H9 (cell line): ENCODE measurements around the gene SPEF2. TPM values are rescaled to one million over a fixed set of nuclear protein-coding genes. Genes with fewer than 3 reads are reported as not detected.

ENCODE experiments used
- DNase-seq: peaks from one replicate; pipeline ENCODE4 v3.0.0-alpha.2; 2017
- H2AFZ ChIP-seq: one replicate; pipeline ENCODE4 v1.6.1; 2013; ENCODE audit warnings: mild to moderate bottlenecking, low read length, control low read depth, moderate library complexity
- H2AK5ac ChIP-seq: 2 replicates; pipeline ENCODE4 v1.6.1; 2013; ENCODE audit warnings: low read length, control low read depth, mixed read lengths; ENCODE audit not compliant: insufficient read length
- H2BK120ac ChIP-seq: one replicate; pipeline ENCODE4 v1.6.1; 2013; ENCODE audit warnings: low read depth, mild to moderate bottlenecking, low read length, control low read depth, inconsistent platforms; ENCODE audit not compliant: poor library complexity, severe bottlenecking
- H2BK12ac ChIP-seq: 2 replicates; pipeline ENCODE4 v1.6.1; 2013; ENCODE audit warnings: low read length, control low read depth, mixed read lengths, low read depth; ENCODE audit not compliant: insufficient read length
- H2BK15ac ChIP-seq: 2 replicates; pipeline ENCODE4 v1.6.1; 2013; ENCODE audit warnings: low read depth, low read length, control low read depth
- H2BK20ac ChIP-seq: one replicate; pipeline ENCODE4 v1.6.1; 2013; ENCODE audit warnings: low read depth, mild to moderate bottlenecking, low read length, control low read depth, inconsistent platforms; ENCODE audit not compliant: poor library complexity, severe bottlenecking
- H2BK5ac ChIP-seq: 2 replicates; pipeline ENCODE4 v1.6.1; 2013; ENCODE audit warnings: low read length, control low read depth, mixed read lengths; ENCODE audit not compliant: insufficient read length
- H3K14ac ChIP-seq: 2 replicates; pipeline ENCODE4 v1.6.1; 2013; ENCODE audit warnings: low read length, control low read depth; ENCODE audit not compliant: insufficient read depth
- H3K18ac ChIP-seq: 2 replicates; pipeline ENCODE4 v1.6.1; 2013; ENCODE audit warnings: low read depth, mild to moderate bottlenecking, mixed read lengths, low read length, control low read depth; ENCODE audit not compliant: insufficient read length
- H3K23ac ChIP-seq: 2 replicates; pipeline ENCODE4 v1.6.1; 2013; ENCODE audit warnings: low read length, control low read depth, mixed read lengths, low read depth; ENCODE audit not compliant: insufficient read length
- H3K23me2 ChIP-seq: 2 replicates; pipeline ENCODE4 v1.6.1; 2013; ENCODE audit warnings: low read depth, mild to moderate bottlenecking, mixed read lengths, low read length, control low read depth; ENCODE audit not compliant: insufficient read length, poor library complexity, severe bottlenecking
- H3K27ac ChIP-seq: 2 replicates; pipeline ENCODE4 v1.5.1; 2013; ENCODE audit warnings: low read length, control low read depth, mixed read lengths, low read depth; ENCODE audit not compliant: insufficient read length
- H3K27me3 ChIP-seq: 2 replicates; pipeline ENCODE4 v1.6.1; 2013; ENCODE audit warnings: low read length, control low read depth, inconsistent platforms; ENCODE audit not compliant: insufficient read depth
- H3K4ac ChIP-seq: 2 replicates; pipeline ENCODE4 v1.6.1; 2013; ENCODE audit warnings: low read depth, mild to moderate bottlenecking, control low read depth, inconsistent platforms, low read length, moderate library complexity
- H3K4me1 ChIP-seq: 2 replicates; pipeline ENCODE4 v1.6.1; 2013; ENCODE audit warnings: low read length, control low read depth, inconsistent platforms; ENCODE audit not compliant: insufficient read depth
- H3K4me2 ChIP-seq: 2 replicates; pipeline ENCODE4 v1.6.1; 2013; ENCODE audit warnings: low read length, control low read depth, mixed read lengths; ENCODE audit not compliant: insufficient read length, insufficient read depth
- H3K56ac ChIP-seq: 2 replicates; pipeline ENCODE4 v1.6.1; 2013; ENCODE audit warnings: low read depth, mild to moderate bottlenecking, mixed read lengths, low read length, control low read depth; ENCODE audit not compliant: insufficient read length
- H3K79me1 ChIP-seq: 2 replicates; pipeline ENCODE4 v1.6.1; 2013; ENCODE audit warnings: low read depth, mild to moderate bottlenecking, moderate library complexity, low read length, control low read depth, inconsistent platforms; ENCODE audit not compliant: insufficient read depth, poor library complexity, severe bottlenecking
- H3K79me2 ChIP-seq: 2 replicates; pipeline ENCODE4 v1.6.1; 2013; ENCODE audit warnings: low read length, control low read depth, inconsistent platforms; ENCODE audit not compliant: insufficient read depth
- H3K9ac ChIP-seq: 2 replicates; pipeline ENCODE4 v1.6.1; 2013; ENCODE audit warnings: low read length, control low read depth, mixed read lengths; ENCODE audit not compliant: insufficient read length; ENCODE audit errors: extremely low read depth
- H3K9me3 ChIP-seq: one replicate; pipeline ENCODE4 v1.6.1; 2013; ENCODE audit warnings: low read depth, low read length, inconsistent platforms; ENCODE audit not compliant: control insufficient read depth
- H3T11ph ChIP-seq: one replicate; pipeline ENCODE4 v1.6.1; 2013; ENCODE audit warnings: mild to moderate bottlenecking, low read length, control low read depth, inconsistent platforms
- H4K20me1 ChIP-seq: one replicate; pipeline ENCODE4 v1.6.1; 2013; ENCODE audit not compliant: control insufficient read depth, insufficient read length, insufficient read depth
- H4K5ac ChIP-seq: 2 replicates; pipeline ENCODE4 v1.6.1; 2013; ENCODE audit warnings: low read depth, mild to moderate bottlenecking, mixed read lengths, low read length, control low read depth; ENCODE audit not compliant: insufficient read length
- H4K8ac ChIP-seq: replicated peaks from 2 replicates; pipeline ENCODE4 v1.6.1; 2013; ENCODE audit warnings: low read length, control low read depth, mixed read lengths, low read depth; ENCODE audit not compliant: insufficient read length
- H4K91ac ChIP-seq: 2 replicates; pipeline ENCODE4 v1.6.1; 2013; ENCODE audit warnings: low read depth, mild to moderate bottlenecking, moderate library complexity, mixed read lengths, low read length, control low read depth; ENCODE audit not compliant: insufficient read length
- H3K27ac Mint-ChIP-seq, 3 experiments: 2 replicates in 2 of 3; 3 replicates in 1 of 3; pipeline ENCODE4 v1.8.0; 2020 to 2021; ENCODE audit warnings: mixed read lengths in 3 of 3, mild to moderate bottlenecking in 1 of 3, moderate library complexity in 1 of 3
- H3K27me3 Mint-ChIP-seq: 2 replicates; pipeline ENCODE4 v1.8.0; 2021; ENCODE audit warnings: low read depth, mild to moderate bottlenecking, moderate library complexity, mixed read lengths
- H3K36me3 Mint-ChIP-seq, 3 experiments: 2 replicates in 2 of 3; 3 replicates in 1 of 3; pipeline ENCODE4 v1.8.0; 2020 to 2021; ENCODE audit warnings: low read depth in 3 of 3, mixed read lengths in 3 of 3; ENCODE audit not compliant: insufficient read depth in 1 of 3
- H3K4me1 Mint-ChIP-seq, 2 experiments: 2 replicates each; pipeline ENCODE4 v1.8.0; 2020; ENCODE audit warnings: mixed read lengths in 2 of 2
- H3K4me3 Mint-ChIP-seq, 2 experiments: 2 replicates in 1 of 2; 3 replicates in 1 of 2; pipeline ENCODE4 v1.8.0; 2020 to 2021; ENCODE audit warnings: mild to moderate bottlenecking in 2 of 2, mixed read lengths in 2 of 2, moderate library complexity in 1 of 2
- H3K9me3 Mint-ChIP-seq, 2 experiments: 2 replicates in 1 of 2; 3 replicates in 1 of 2; pipeline ENCODE4 v1.8.0; 2020; ENCODE audit warnings: mild to moderate bottlenecking in 2 of 2, mixed read lengths in 2 of 2, moderate library complexity in 1 of 2
- WGBS: extraction: QIAGEN DNeasy Blood & Tissue Kit; methylation state at CpG from one replicate; pipeline ENCODE4 v1.1.7; 2013; ENCODE audit warnings: missing lambda C conversion rate, low lambda C conversion rate, mixed read lengths; ENCODE audit not compliant: insufficient read length; ENCODE audit errors: extremely low coverage; 5-methylcytosine and 5-hydroxymethylcytosine counted together
- total RNA-seq: library from RNA; stranded (reverse); gene quantifications from 2 replicates; pipeline ENCODE4 v1.2.1, GENCODE V29; 2021
- TF ChIP-seq, protein P1 (sequence below): fragments of 200-600 bp; sonication (generic); conservative IDR thresholded peaks from 3 replicates; pipeline ENCODE4 v1.8.0; 2021; ENCODE audit warnings: antibody characterized with exemption, mild to moderate bottlenecking

The SPEF2 gene
- total RNA-seq, 1 experiment from 2014 or later: 1.0 TPM

DNA sequence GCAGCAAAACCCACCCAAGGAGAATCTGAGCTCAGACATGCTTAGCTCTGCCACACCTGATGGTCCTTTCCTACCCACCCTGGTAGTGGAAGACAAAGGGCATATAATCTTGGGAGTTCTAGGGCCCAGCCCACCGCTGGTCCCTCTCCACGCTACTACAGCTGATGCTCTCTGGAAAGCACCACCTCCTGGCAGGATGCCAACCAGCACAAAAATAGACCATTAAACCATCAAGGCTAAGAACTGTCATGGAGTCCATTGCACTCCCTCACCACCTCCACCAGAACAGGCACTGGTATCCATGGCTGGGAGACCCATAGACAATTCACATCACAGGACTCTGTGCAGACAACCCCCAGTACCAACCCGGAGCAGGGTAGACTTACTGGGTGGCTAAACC, 128.0 kb downstream of the SPEF2 start:
- Mint-ChIP-seq H3K36me3 (no peaks in the 10 kb centered on the region; a peak in 1 of 7 replicates), H3K27ac (no peak overlapping the region; a peak in 1 of 7 replicates)

More for the DNA sequence above, 128.0 kb downstream of the SPEF2 start:
- Histone ChIP-seq H4K5ac (no peak overlapping the region), H2BK5ac (no peak overlapping the region), H4K91ac (no peak overlapping the region), H4K20me1 (no peaks in the 10 kb centered on the region), H3K9me3 (no peaks in the 10 kb centered on the region), H3K27ac (no peak overlapping the region), H2BK20ac (no peak overlapping the region), H3K23me2 (no peaks in the 10 kb centered on the region), H3K14ac (no peak overlapping the region), H3K56ac (no peak overlapping the region), H2AK5ac (no peak overlapping the region), H3K18ac (no peak overlapping the region), H2BK15ac (no peak overlapping the region), H3K27me3 (peaks cover 2% of the 10 kb centered on the region; the same call in 1 of the 2 replicates), H3K4me2 (no peak overlapping the region), H2BK12ac (no peak overlapping the region), H2BK120ac (no peak overlapping the region), H3T11ph (no peak overlapping the region), H3K23ac (no peak overlapping the region), H3K79me1 (no peaks in the 10 kb centered on the region), H2AFZ (no peak overlapping the region), H3K79me2 (no peaks in the 10 kb centered on the region), H3K4ac (no peak overlapping the region), H3K4me1 (no peaks in the 10 kb centered on the region), H3K9ac (no peak overlapping the region), H4K8ac (no peak overlapping the region)
- no peak for DNase-seq
- WGBS: no CpG with 5 or more reads among the region's 3 CpGs
- Mint-ChIP-seq H3K4me3 (no peak overlapping the region), H3K4me1 (peaks cover 12 to 14% of the 10 kb centered on the region in 2 experiments), H3K27me3 (peaks cover 94% of the 10 kb centered on the region), H3K9me3 (peaks cover 0 to 3% of the 10 kb centered on the region in 2 experiments; a peak in 2 of 5 replicates)
- TF ChIP-seq, protein P1, sequence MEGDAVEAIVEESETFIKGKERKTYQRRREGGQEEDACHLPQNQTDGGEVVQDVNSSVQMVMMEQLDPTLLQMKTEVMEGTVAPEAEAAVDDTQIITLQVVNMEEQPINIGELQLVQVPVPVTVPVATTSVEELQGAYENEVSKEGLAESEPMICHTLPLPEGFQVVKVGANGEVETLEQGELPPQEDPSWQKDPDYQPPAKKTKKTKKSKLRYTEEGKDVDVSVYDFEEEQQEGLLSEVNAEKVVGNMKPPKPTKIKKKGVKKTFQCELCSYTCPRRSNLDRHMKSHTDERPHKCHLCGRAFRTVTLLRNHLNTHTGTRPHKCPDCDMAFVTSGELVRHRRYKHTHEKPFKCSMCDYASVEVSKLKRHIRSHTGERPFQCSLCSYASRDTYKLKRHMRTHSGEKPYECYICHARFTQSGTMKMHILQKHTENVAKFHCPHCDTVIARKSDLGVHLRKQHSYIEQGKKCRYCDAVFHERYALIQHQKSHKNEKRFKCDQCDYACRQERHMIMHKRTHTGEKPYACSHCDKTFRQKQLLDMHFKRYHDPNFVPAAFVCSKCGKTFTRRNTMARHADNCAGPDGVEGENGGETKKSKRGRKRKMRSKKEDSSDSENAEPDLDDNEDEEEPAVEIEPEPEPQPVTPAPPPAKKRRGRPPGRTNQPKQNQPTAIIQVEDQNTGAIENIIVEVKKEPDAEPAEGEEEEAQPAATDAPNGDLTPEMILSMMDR: no peak
